ENCODE results near the gene MAPK13. TPM values are rescaled to one million over a fixed set of nuclear protein-coding genes. Genes with fewer than 3 reads are reported as not detected.

Gene MAPK13
- 3.9 TPM for total RNA-seq

DNA sequence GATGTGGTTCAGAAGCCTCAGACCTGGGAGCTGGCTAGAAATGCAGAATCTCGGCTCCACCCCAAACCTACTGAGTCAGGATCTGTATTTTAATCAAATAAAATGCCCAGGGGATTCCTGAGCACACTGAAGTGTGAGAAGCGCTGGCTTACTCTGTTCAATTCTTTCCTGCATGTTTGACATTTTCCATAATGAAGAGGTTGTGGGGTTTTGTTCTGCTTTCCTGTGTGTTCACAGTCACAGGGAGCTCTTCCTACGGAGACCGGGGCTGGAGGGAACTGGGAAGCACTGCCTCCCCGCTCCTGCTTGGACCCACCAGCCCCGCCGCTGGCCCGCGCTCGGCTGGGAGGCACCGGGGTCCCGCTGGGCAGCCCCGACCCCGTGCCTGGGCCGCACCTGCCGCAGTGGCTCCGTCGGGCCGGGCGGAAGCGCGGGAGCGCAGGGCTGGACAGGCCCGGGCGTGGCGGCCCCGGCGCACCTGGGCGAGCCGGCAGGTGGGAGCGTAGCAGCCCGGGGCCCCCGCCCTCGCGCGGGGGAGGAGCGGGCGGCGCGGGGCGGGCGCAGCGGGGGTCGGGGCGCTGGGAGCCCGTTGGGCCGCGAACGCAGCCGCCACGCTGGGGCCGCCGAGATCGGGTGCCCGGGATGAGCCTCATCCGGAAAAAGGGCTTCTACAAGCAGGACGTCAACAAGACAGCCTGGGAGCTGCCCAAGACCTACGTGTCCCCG, at the start of gene MAPK13:
TSS of gene MAPK13 (plus strand) at position 573 of the 726 bp plus-strand sequence. CDS start at position 643, 70 bp downstream.

Other genes starting within 250 kb of the MAPK13 start
- gene SRPK1, start 209.4 kb upstream of the MAPK13 start, total RNA-seq = 87.7 TPM
- gene SLC26A8, start 105.9 kb upstream of the MAPK13 start, total RNA-seq = 9.0 TPM
- gene MAPK14, start 102.7 kb upstream of the MAPK13 start, total RNA-seq = 39.4 TPM
- 20.8 TPM for gene BRPF3, start 66.2 kb downstream of the MAPK13 start, total RNA-seq
- gene PNPLA1, start 139.5 kb downstream of the MAPK13 start, total RNA-seq = not detected
- not detected for gene BNIP5, start 206.4 kb downstream of the MAPK13 start, total RNA-seq

All from diencephalon (tissue), 1 donor.